Measurements from ENCODE around the gene BHLHE41. TPM values are rescaled to one million over a fixed set of nuclear protein-coding genes. Genes with fewer than 3 reads are reported as not detected.

Gene BHLHE41
- total RNA-seq, 1 donor from 2014 or later, result 2.9 TPM

- TF ChIP-seq EZH2 (IDR thresholded peaks at IDR 0.05; ENCODE audit: insufficient read depth, low read length), result no peak
- TF ChIP-seq CTCF (IDR thresholded peaks at IDR 0.05; ENCODE audit: insufficient read depth, low read depth, low read length), result no peak
- Histone ChIP-seq H3K9me3 (ENCODE audit: insufficient read depth, low read depth, low read length) (no peaks in the 10 kb centered on the region), H3K27me3 (ENCODE audit: insufficient read depth, low read length) (no peaks in the 10 kb centered on the region), H3K4me3 (ENCODE audit: insufficient read depth, low read depth, low read length) (no peak overlapping the region), H3K9ac (ENCODE audit: low read length) (no peak overlapping the region), H4K20me1 (ENCODE audit: insufficient read depth, low read length) (no peaks in the 10 kb centered on the region), H3K4me1 (ENCODE audit: insufficient read depth, low read length) (peaks cover 22% of the 10 kb centered on the region), H3K36me3 (ENCODE audit: insufficient read depth, low read length) (no peaks in the 10 kb centered on the region), H3K4me2 (ENCODE audit: low read length) (no peak overlapping the region), H3K27ac (ENCODE audit: low read depth, low read length) (no peak overlapping the region), H3K79me2 (ENCODE audit: insufficient read depth, low read length) (no peaks in the 10 kb centered on the region), H2AFZ (ENCODE audit: low read depth, low read length) (no peak overlapping the region)
- no peaks in the 10 kb centered on the region for H3K36me3 Mint-ChIP-seq (ENCODE audit: low read depth, unreplicated experiment)
- FAIRE-seq (no peak), DNase-seq (ENCODE audit: low read depth) (no peak)
- no peak overlapping the region for H3K4me3 Mint-ChIP-seq (ENCODE audit: unreplicated experiment)
- peaks cover 5% of the 10 kb centered on the region for H3K27me3 Mint-ChIP-seq (ENCODE audit: low read depth, unreplicated experiment)
- peaks cover 24% of the 10 kb centered on the region for H3K4me1 Mint-ChIP-seq (ENCODE audit: low read depth, unreplicated experiment)
- H3K27ac Mint-ChIP-seq (ENCODE audit: unreplicated experiment), result peak overlapping the region; percentile 27
- H3K9me3 Mint-ChIP-seq (ENCODE audit: unreplicated experiment), result no peaks in the 10 kb centered on the region
Measured at GRCh38 chr12:26157001-26157400, 32.2 kb upstream of the BHLHE41 start.

- Histone ChIP-seq H3K36me3 (ENCODE audit: insufficient read depth, low read length) (no peaks in the 10 kb centered on the region), H3K4me1 (ENCODE audit: insufficient read depth, low read length) (peaks cover 29% of the 10 kb centered on the region), H3K27ac (ENCODE audit: low read depth, low read length) (no peak overlapping the region), H3K4me2 (ENCODE audit: low read length) (peak overlapping the region; percentile 3), H4K20me1 (ENCODE audit: insufficient read depth, low read length) (no peaks in the 10 kb centered on the region), H3K4me3 (ENCODE audit: insufficient read depth, low read depth, low read length) (no peak overlapping the region), H3K9ac (ENCODE audit: low read length) (no peak overlapping the region), H3K9me3 (ENCODE audit: insufficient read depth, low read depth, low read length) (no peaks in the 10 kb centered on the region), H2AFZ (ENCODE audit: low read depth, low read length) (peak overlapping the region; percentile 3), H3K79me2 (ENCODE audit: insufficient read depth, low read length) (no peaks in the 10 kb centered on the region), H3K27me3 (ENCODE audit: insufficient read depth, low read length) (no peaks in the 10 kb centered on the region)
- H3K27me3 Mint-ChIP-seq (ENCODE audit: low read depth, unreplicated experiment), result peaks cover 5% of the 10 kb centered on the region
- H3K36me3 Mint-ChIP-seq (ENCODE audit: low read depth, unreplicated experiment), result no peaks in the 10 kb centered on the region
- no peaks in the 10 kb centered on the region for H3K9me3 Mint-ChIP-seq (ENCODE audit: unreplicated experiment)
- H3K4me3 Mint-ChIP-seq (ENCODE audit: unreplicated experiment), result no peak overlapping the region
- TF ChIP-seq CTCF (IDR thresholded peaks at IDR 0.05; ENCODE audit: insufficient read depth, low read depth, low read length), result no peak
- no peak for TF ChIP-seq EZH2 (IDR thresholded peaks at IDR 0.05; ENCODE audit: insufficient read depth, low read length)
- DNase-seq (ENCODE audit: low read depth) (no peak), FAIRE-seq (no peak)
- peaks cover 26% of the 10 kb centered on the region for H3K4me1 Mint-ChIP-seq (ENCODE audit: low read depth, unreplicated experiment)
- H3K27ac Mint-ChIP-seq (ENCODE audit: unreplicated experiment), result peak overlapping the region; percentile 28
Measured at GRCh38 chr12:26156201-26156871, 31.5 kb upstream of the BHLHE41 start.

All from astrocyte (in vitro differentiated cells and primary cell).